Left forelimb (tissue), 1 donor: Measurements from ENCODE around the gene LRRFIP2.
"Not testable (repeated sequence)": the region's sequence is repeated elsewhere in the genome, so short reads cannot be mapped to it uniquely, and the experiment has no call there.

Experiments
- DNase-seq: peaks from one replicate; pipeline ENCODE4 v3.0.0-alpha.2; 2018; ENCODE audit warnings: low spot score

Gene LRRFIP2, protein sequence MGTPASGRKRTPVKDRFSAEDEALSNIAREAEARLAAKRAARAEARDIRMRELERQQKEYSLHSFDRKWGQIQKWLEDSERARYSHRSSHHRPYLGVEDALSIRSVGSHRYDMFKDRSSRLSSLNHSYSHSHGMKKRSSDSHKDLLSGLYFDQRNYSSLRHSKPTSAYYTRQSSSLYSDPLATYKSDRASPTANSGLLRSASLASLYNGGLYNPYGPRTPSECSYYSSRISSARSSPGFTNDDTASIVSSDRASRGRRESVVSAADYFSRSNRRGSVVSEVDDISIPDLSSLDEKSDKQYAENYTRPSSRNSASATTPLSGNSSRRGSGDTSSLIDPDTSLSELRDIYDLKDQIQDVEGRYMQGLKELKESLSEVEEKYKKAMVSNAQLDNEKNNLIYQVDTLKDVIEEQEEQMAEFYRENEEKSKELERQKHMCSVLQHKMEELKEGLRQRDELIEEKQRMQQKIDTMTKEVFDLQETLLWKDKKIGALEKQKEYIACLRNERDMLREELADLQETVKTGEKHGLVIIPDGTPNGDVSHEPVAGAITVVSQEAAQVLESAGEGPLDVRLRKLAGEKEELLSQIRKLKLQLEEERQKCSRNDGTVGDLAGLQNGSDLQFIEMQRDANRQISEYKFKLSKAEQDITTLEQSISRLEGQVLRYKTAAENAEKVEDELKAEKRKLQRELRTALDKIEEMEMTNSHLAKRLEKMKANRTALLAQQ

DNA sequence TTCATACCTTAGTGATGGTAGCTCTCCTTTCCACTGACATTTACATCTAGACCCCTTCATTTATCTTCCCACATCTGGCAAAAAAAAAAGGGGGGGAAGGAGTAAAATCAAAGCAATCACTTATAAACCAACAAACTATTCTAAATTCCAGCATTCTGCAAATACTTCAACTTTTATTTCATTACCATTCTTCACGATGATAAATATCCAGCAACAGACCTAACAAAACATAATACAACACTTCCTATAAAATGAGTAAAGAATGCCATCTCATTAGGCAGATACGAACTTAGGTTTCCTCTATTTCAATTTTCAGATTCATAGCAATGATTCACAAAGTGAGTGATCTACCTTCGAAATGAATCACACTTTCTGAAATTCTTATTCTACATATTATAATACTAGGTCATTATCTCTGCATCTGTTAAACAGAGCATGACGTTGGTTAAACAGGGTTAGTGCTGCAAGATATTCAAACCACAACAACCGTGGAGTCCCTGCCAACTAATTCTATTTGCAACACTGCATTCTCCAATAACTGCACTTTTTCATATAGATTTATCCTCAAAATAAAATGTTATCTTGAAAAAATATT is at the start of gene LRRFIP2:
Gene LRRFIP2, minus strand, starts transcription at position 51 of the 595 bp plus-strand sequence. CDS start 25,599 bp downstream, outside the sequence.
- no peak for DNase-seq

DNA sequence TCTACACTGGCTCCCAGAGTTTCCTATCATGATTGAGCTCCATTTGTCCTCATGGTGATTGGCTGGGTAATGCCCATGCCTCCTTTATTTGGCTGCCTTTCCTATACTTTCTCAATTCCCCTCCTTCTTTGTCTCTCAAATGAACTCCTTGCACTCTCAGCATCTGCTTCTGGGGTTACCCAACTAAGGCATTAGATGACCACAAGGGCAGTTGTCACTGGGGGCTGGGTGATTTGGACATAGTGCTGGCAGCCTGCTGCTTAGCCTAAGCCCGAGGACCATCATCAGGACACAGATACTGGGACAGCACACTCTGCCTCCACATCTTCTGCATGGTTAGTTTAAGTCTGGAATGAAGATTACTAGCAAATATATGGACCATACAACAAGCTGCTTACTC is 49.2 kb upstream of the LRRFIP2 start:
- DNase-seq, result no peak

DNA sequence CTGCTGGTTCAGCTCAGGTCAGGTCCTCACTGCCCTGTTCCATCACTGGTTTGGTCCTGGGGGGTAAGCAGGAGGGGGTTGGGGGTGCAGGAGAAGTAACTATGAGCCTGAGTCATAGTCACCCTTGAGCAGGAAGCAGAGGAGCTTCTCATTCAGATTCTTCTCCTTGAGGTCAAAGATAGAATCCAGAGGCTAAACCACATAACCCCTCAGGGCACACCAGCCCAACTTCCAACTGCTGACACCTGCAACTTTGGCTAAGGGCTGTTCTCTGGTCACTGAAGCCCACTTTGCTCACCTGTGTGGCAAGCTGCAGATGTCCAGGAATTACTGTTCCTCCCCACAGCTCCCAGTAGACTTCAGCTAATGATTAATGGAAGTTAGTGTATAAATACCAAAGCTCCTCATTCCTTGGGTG is 48.8 kb upstream of the LRRFIP2 start:
- DNase-seq, result no peak

DNA sequence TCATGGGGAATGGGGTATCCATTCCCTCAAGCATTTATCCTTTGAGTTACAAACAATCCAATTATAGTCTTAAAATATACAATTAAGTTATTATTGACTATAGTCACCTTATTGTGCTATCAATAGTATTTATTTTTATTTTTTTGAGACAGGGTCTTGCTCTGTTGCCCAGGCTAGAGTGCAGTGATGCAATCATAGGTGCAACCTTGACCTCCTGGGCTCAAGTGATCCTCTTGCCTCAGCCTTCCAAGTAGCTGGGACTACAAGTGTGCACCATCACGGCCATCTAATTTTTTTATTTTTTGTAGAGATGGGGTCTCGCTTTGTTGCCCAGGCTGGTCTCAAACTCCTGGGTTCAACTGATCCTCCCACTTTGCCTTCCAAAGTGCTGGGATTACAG is 48.2 kb upstream of the LRRFIP2 start:
- DNase-seq, result not testable (repeated sequence)

DNA sequence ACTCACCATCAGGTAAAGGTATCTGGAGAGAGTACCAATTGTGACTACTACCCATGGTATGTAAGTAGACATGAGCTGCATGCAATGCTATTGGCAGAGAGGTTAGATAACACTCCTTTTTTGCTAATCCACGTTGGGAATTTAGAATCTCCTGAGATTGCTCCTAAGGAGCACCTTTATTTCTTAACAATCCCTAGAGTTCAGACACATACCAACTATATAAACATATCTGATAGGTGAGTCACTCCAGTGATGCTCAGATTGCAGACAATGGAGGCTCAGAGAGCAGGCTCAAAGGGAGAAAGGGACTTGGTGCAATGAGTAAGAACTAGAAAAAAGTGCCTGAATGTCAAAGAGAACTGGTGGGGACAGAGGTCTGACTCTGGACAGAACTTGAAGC is 47.0 kb upstream of the LRRFIP2 start:
- no peak for DNase-seq

DNA sequence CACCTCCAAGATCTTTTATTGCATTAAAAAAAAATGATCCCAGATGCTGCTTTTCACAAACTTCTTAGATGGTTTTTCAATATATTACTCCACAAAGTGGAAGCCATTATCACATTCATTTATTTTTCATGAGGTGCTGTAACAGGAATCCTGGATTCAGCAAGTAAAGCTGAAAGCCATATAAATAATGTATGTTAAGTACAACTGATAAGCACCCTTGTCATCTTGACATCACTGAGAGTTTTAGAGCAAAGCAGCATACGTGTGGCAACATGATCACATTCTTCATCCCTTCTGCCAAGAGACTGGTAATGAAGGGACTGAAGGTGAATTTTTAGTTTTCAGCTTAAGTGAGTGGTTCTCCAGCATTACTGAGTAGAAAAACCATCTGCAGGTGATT is 44.9 kb upstream of the LRRFIP2 start:
- no peak for DNase-seq

DNA sequence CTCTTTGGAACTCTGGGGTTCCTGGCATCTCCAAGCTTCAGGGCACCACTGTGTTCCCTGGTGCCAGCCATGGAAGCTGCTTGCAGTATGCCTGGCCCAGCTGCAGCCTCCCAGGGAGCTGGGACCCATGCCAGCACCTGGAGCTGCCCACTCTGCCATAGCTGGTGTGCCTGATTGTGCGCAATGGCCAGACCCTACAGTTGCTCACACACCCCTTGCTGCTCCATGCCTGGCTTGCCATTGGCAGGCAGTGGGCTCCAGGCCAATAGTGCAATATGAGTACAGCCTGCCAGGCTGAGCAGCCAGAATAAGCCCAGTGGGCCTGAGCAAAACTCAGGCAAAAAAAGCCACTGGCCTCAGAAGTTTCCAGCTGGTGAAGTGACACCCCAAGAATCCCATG is 43.8 kb upstream of the LRRFIP2 start:
- no peak for DNase-seq

DNA sequence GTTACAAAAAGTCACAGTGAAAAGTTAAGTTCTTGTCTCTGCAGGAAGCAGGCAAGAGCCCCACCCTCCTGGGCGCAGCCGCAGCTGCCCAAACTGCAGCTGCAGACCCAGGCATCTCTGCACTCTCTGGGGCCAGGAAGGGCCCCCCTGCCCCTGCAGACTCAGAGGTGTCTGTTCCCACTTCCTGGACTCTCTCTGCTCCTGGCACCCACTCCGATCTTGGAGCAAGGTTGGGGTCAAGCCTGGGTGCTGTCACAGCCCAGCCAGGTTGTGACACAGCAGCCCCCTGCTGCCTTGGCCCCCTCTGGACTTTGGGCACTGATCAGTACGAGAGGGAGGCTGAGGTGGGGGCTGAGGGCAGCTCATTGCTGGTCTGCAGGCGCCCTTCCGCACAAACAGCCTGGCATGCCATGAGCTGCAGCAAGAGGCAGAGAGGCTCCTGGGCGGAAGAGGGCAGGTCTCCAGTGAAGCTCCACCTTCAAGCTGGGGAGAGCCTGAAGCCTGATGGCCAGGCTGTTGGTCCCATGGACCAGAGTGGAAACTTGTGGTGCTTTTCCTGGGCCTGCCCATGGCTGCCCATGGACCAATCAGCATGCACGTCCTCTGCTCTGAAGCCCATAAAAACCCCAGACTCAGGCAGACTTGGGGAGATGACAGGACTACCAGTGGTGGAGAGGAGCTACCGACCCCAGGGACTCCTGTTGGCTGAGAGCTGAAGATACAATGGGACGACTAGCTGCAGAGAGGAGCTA is 42.9 kb upstream of the LRRFIP2 start:
- DNase-seq, result no peak

DNA sequence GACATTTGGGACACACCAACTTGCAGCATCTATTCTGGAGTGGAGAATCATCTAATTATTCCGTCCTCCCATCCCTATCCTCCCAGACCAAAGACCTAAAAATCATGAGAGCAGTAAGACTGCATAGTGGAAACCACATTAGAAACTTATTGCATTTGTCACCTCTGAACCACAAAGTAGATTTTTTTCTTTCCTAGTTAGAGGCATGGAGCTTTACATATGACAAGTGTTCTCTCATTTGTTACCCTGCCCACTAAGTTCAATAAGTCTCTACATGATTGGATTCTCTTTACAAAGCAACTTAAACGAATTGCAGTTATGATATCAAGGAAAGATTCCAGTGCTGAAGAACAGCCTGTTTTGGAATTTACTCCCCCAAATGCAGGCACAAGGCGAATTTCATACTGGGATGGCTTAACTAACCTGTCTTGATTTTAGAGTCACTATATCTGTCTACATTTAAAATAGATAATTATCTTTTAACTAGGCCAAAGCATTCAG is 42.3 kb upstream of the LRRFIP2 start:
- DNase-seq, result no peak

DNA sequence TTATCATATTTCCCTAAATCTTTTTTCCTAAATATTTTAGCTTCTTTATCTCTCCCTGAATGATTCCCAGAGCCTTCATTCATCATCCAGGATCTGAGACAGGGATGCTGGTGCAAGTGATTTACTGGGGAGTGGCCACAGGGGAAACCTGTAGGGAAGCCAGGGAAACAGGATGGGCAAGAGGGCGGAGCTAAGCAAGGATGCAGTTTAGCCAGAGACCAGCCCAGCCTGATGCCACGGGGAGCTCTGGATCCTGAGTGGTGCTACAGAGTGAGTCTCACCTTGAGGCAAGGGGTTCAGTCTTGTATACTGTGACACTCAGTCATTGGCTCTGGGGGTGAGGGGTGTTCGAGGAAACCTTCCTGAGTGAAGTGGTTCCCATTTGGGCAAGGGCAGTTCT is 39.7 kb upstream of the LRRFIP2 start:
- no peak for DNase-seq

DNA sequence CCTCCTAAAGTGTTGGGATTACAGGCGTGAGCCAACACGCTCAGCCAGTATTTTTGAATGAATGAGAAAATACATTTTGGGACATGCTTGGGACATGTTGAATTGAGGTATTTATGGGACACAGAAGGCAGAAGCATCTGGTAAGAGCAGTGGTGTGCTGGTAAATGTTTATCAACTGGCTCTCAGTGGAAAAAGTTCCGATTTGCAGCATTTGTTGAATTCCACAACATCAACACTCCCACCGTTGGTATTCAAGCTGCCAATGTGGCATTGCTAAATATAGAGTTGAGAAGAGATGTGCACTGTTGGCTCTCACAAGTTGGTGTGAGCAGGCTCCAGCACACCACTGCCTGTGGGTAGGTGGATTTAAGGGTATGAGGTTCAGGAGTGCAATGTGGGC is 35.8 kb upstream of the LRRFIP2 start:
- no peak for DNase-seq

DNA sequence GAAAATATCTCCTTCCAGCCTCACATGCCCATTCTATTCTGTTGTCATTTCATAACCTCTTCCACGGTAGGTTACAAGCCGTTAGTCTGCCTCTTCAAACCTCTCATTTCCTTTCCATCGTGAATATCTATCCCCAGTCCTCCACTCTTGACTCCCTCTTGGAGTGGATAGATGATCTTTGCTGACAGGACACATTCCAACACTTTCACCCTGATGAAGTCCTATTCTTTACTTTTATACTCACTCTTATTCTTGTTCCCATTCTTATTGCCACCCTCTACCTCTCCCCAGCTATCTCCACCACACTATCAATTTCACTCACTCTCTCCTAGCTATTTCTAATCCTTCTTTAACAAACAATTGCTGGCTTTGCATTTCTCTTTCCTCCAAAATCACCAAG is 34.2 kb upstream of the LRRFIP2 start:
- DNase-seq, result not testable (repeated sequence)

DNA sequence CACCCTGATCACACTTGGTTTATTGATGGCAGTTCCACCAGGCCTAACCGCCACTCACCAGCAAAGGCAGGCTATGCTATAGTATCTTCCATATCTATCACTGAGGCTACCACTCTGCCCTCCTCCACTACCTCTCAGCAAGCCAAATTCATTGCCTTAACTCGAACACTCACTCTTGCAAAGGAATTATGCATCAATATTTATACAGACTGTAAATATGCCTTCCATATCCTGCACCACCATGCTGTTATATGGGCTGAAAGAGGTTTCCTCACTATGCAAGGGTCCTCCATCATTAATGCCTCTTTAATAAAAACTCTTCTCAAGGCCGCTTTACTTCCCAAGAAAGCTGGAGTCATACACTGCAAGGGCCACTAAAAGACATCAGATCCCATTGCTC is 33.6 kb upstream of the LRRFIP2 start:
- not testable (repeated sequence) for DNase-seq

DNA sequence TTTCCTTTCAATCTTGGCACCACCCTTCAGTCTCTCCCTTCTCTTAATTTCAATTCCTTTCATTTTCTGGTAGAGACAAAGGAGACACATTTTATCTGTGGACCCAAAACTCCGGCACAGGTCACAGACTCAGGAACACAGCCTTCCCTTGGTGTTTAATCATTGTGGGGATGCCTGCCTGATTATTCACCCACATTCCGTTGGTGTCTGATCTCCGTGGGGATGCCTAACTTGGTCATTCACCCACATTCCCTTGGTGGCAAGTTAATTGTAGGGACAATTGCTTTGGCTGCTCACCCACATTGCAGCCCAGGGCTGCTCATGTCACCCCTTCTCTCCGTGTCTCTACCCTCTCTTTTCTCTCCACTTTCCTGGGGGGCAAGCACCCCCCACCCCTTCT is 31.7 kb upstream of the LRRFIP2 start:
- not testable (repeated sequence) for DNase-seq

DNA sequence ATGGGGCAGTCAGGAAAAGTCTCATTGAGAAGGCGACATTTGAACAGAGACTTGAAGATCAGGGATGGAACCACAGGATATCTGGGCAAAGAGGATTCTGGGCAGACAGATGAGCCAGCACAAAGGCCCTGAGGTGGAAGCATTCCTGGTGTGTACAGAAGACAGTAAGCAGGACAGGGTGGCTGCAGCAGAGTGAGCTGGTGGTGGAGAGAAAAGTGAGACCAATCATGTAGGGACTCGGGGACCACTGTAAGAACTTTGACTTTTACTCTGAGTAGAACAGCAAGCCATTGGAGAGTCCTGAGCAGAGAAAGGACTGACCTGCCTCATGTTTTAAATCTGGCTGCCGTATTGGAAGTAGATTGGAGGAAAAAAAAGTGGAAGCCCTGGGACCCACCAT is 29.9 kb upstream of the LRRFIP2 start:
- DNase-seq, result no peak

DNA sequence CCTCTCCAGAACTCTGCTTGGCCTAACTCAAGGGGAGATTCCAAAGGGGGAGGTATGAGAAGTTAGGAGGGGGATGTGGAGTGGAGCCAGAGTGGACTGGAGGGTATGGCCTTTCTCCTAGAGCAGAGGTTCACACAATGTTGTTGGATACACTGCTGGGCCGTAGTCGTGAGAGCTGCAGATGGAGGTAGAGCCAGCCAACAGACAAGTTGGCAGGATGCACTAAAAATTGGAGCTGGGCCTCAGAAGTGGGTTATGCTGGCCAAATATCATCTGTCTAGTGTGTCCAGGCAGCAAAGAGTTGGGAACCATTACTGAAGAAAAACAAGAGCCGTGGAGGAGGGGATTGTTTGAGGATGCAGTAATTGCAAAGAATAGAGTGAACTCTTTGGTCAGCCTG is 27.7 kb upstream of the LRRFIP2 start:
- no peak for DNase-seq

DNA sequence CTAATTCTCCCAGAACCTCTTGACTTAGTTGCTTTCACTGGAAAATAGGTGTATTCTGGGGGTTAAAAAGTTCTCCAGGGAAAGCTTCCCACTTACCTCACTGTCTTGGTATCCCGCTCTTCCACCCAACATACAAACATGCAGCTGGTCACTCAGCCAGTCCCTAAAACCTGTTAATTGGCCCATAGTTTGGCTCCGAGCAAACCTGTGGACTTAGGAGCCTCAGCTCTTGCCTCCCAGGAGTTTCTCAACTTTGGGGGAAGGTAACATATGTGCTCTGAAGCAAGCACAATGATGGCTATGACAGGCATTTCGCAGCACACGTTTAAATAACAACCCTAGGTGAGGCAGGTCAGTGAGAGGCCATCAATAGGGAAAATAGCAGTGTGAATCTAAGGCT is 25.8 kb upstream of the LRRFIP2 start:
- no peak for DNase-seq

DNA sequence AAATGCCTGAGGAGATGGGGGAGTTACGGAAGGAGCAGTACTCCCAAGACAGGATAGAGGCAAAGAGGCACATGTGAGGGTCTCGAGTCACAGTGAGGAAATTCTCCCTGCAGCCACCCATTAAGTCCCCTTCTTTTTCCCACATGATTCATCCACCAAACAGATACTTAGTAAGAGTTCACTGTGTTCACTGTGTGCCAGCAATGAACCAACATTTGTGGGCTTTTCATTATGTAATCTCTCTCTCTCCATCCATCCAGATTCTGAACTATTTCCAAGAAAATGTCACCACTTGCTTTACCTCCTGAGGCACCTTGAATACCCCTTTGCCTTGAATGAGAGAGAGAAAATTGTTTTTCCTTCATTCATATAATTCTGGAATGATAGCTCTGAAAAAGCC is 24.6 kb upstream of the LRRFIP2 start:
- DNase-seq, result no peak

DNA sequence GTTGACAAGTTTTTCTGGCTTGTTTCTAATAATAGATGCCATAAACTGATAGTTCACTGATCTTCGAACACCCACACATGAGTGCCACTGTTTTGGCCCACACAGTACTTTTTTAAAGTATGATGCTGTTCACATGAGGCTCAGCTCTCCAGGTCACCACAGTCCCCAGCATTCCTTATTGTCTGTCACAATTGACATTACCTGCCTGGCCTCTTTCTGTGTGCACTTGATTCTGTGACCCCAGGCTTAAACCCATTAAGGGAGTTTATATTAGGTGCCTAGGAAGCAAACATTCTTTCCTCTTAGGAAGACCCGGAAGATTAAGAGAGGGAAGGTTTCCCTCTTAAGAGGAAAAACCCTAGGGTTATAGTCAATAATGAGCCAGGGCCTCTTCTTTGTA is 24.2 kb upstream of the LRRFIP2 start:
- DNase-seq, result no peak

DNA sequence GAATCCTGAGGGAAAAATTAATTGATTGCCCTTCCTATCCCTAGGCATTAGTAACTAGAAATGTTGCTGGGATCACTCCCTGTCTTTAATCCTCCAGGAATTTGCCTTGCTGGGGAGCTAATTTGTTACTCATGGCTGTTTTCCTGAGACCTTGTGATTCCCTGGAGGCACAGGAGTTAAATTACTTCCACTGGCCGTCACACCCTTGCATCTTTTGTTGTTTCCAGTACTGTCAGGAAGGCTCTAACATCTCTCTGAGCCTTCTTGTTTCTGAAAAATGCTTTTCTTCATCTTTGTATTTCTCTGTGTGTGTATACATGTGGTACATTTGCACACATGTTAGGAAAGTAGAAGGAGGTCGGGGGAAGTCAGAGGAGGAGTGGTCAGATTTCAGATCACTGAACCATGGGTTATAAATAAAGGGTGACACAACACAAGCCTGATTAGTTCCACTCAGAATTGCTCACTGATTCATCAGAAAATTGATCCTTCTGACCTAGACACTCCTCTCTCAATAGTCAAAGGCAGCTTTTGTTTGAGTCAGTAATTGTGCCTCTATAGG is 23.5 kb upstream of the LRRFIP2 start:
- no peak for DNase-seq

DNA sequence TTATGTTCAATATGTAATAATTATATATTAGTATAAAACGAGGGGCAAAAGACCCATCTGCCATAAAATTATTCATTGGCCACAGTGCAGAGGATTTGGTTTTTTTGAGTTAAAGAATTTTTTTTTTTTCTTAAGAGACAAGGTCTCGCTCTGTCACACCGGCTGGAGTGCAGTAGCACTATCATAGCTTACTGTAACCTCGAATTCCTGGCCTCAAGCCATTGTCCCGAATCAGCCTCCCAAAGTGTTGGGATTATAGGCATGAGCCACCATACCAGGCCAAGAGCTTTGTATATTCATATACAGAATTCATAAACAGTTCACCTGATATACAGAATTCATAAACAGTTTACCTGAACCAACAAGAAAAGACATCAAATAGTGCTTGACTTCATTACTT is 20.2 kb upstream of the LRRFIP2 start:
- no peak for DNase-seq

DNA sequence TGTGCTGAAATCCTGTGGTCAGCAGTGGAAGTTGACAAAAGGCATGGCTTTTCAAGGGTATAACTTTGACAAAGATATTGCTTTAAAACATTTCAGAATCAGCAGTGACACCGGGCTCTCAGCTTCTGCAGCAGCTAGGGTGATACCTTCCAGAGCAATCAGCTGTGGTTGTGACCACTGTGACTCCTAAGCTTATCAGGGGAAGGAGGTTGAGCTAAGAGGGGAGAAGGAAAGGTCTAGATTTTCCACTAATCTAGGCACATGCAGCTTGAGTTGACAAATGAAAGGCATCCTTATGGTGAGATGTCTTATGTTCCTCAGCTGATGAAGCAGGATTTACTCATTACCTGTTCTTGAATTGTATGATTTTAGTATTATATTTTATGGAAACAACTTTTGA is 16.3 kb upstream of the LRRFIP2 start:
- DNase-seq, result no peak
